SH-SY5Y (cell line): ENCODE measurements around the gene UBL7.

Experiments
- GATA2 ChIP-seq: IDR thresholded peaks from 2 replicates; pipeline ENCODE4 v1.6.1; 2011; ENCODE audit warnings: mild to moderate bottlenecking, low read depth, low read length
- GATA3 ChIP-seq: IDR thresholded peaks from 2 replicates; pipeline ENCODE4 v1.6.1; 2011; ENCODE audit warnings: low read depth, mild to moderate bottlenecking, low read length, moderate library complexity

UBL7 gene

GRCh38 chr15:74470631-74471395 is 9.9 kb upstream of the UBL7 start:
- TF ChIP-seq GATA2, result no peak
- no peak for TF ChIP-seq GATA3

- TF ChIP-seq GATA2 (no peak), GATA3 (no peak)
Observed at GRCh38 chr15:74468341-74469032, 7.5 kb upstream of the UBL7 start.

- TF ChIP-seq GATA3, result no peak
- TF ChIP-seq GATA2, result no peak
Observed at GRCh38 chr15:74466570-74466969, 5.6 kb upstream of the UBL7 start.

- TF ChIP-seq GATA3 (no peak), GATA2 (no peak)
Observed at GRCh38 chr15:74464897-74465296, 3.9 kb upstream of the UBL7 start.

- TF ChIP-seq GATA2 (no peak), GATA3 (no peak)
Observed at GRCh38 chr15:74464216-74464615, 3.3 kb upstream of the UBL7 start.

GRCh38 chr15:74463634-74464033 is 2.7 kb upstream of the UBL7 start:
- no peak for TF ChIP-seq GATA2
- no peak for TF ChIP-seq GATA3

- TF ChIP-seq GATA3 (no peak), GATA2 (no peak)
Observed at GRCh38 chr15:74461847-74462511, 1.0 kb upstream of the UBL7 start.

GRCh38 chr15:74460298-74460697 is 662 bp downstream of the UBL7 start:
- TF ChIP-seq GATA2, result no peak
- no peak for TF ChIP-seq GATA3

- no peak for TF ChIP-seq GATA2
Observed at GRCh38 chr15:74458473-74458872, 2.5 kb downstream of the UBL7 start.

- TF ChIP-seq GATA2, result no peak
Observed at GRCh38 chr15:74454764-74455500, 6.0 kb downstream of the UBL7 start.

- TF ChIP-seq GATA2, result no peak
- TF ChIP-seq GATA3, result no peak
Observed at GRCh38 chr15:74453925-74454763, 6.8 kb downstream of the UBL7 start.

- TF ChIP-seq GATA3 (no peak), GATA2 (no peak)
Observed at GRCh38 chr15:74451861-74452835, 8.8 kb downstream of the UBL7 start.

- no peak for TF ChIP-seq GATA3
- TF ChIP-seq GATA2, result no peak
Observed at GRCh38 chr15:74451322-74451721, 9.6 kb downstream of the UBL7 start.
